ENCODE data around the gene TMEM217.
A peak's percentile ranks its signal among the peaks of the same experiment; 100 is the strongest.

- TF ChIP-seq CTCF (conservative IDR thresholded peaks at IDR 0.05; ENCODE audit: low read depth, low read length) (no peak), RFX5 (IDR thresholded peaks at IDR 0.05; ENCODE audit: low read depth, low read length) (no peak), POLR2A (IDR thresholded peaks at IDR 0.05; ENCODE audit: low read depth, low read length) (peak; percentile 68), NFE2L2 (IDR thresholded peaks at IDR 0.05; ENCODE audit: low read depth, low read length) (no peak), CHD1 (IDR thresholded peaks at IDR 0.05; ENCODE audit: low read depth, low read length) (no peak), RAD21 (IDR thresholded peaks at IDR 0.05; ENCODE audit: low read length) (no peak), USF2 (IDR thresholded peaks at IDR 0.05; ENCODE audit: low read depth, low read length) (no peak), ELK1 (IDR thresholded peaks at IDR 0.05; ENCODE audit: borderline replicate concordance, low read depth, low read length) (no peak), MAZ (IDR thresholded peaks at IDR 0.05; ENCODE audit: borderline replicate concordance, low read depth, low read length) (no peak)
These were observed 81.5 kb downstream of the TMEM217 start for GRCh38 chr6:37176268-37177076.

Measured in IMR-90 (cell line).